Activated CD4-positive, alpha-beta T cell treated with anti-CD3 and anti-CD28 coated beads for 36 hours (primary cell): ENCODE results near the gene BABAM2. TPM values are rescaled to one million over a fixed set of nuclear protein-coding genes. Genes with fewer than 3 reads are reported as not detected.
"Not testable (repeated sequence)": the region's sequence is repeated elsewhere in the genome, so short reads cannot be mapped to it uniquely, and the experiment has no call there.

Experiments
- ATAC-seq: fragments of 200-7000 bp; cut with Tn5 transposase; one replicate; pipeline ENCODE4 v1.10.0; 2021; ENCODE audit warnings: mild to moderate bottlenecking, moderate library complexity
- CTCF ChIA-PET: fragments of 350-600 bp; sonication (Branson Sonifier 250); formaldehyde crosslinking; loops from one replicate; lab custom pipeline; 2021; ENCODE audit warnings: antibody characterized with exemption; lab: Charles Lee
- POLR2A ChIA-PET: fragments of 350-600 bp; sonication (Branson Sonifier 250); formaldehyde crosslinking; loops from one replicate; lab custom pipeline; 2021; ENCODE audit warnings: antibody characterized with exemption, inconsistent platforms; lab: Charles Lee
- DNase-seq: peaks from one replicate; pipeline ENCODE4 v3.0.0-alpha.2; 2020
- H3K27ac Mint-ChIP-seq: one replicate; pipeline ENCODE4 v1.8.0; 2021; ENCODE audit warnings: mixed read lengths
- H3K27me3 Mint-ChIP-seq: one replicate; pipeline ENCODE4 v1.8.0; 2021; ENCODE audit warnings: mixed read lengths
- H3K36me3 Mint-ChIP-seq: one replicate; pipeline ENCODE4 v1.8.0; 2021; ENCODE audit warnings: low read depth, mixed read lengths
- H3K4me1 Mint-ChIP-seq: one replicate; pipeline ENCODE4 v1.8.0; 2021; ENCODE audit warnings: mixed read lengths
- H3K4me3 Mint-ChIP-seq: one replicate; pipeline ENCODE4 v1.8.0; 2021; ENCODE audit warnings: mild to moderate bottlenecking, moderate library complexity, mixed read lengths
- H3K9me3 Mint-ChIP-seq: one replicate; pipeline ENCODE4 v1.8.0; 2021; ENCODE audit warnings: low read depth, mixed read lengths
- intact Hi-C, 2 experiments: fragments of 100-400 bp; cut with DNase I in 1 of 2; cut with micrococcal nuclease in 1 of 2; formaldehyde crosslinking; loops; one replicate each; pipeline versions ENCODE4 v1.14.2 to v1.15.1; 2022 to 2024; cut with DNase I, micrococcal nuclease
- total RNA-seq, 2 experiments: library from RNA; stranded (reverse); gene quantifications; one replicate each; pipeline ENCODE4 v1.2.3, GENCODE V29; 2021

BABAM2 gene
- total RNA-seq, 2 experiments from 2014 or later, result 58.4 to 81.1 TPM

GRCh38 chr2:28093768-28094167, 203.2 kb downstream of the BABAM2 start:
- H3K9me3 Mint-ChIP-seq, result no peaks in the 10 kb centered on the region
- no peak overlapping the region for H3K4me3 Mint-ChIP-seq
- CTCF ChIA-PET, result interaction anchor here (1.0 to 1.4 kb wide), 2 partner anchors 15 kb away, joined by 3 read pairs; no protein-coding TSS in a partner anchor
- intact Hi-C loops, result no loop called here
- POLR2A ChIA-PET, result no interaction called here
- DNase-seq, result no peak
- H3K36me3 Mint-ChIP-seq, result no peaks in the 10 kb centered on the region
- H3K27ac Mint-ChIP-seq, result no peak overlapping the region
- no peaks in the 10 kb centered on the region for H3K4me1 Mint-ChIP-seq
- ATAC-seq, result no peak
- H3K27me3 Mint-ChIP-seq, result no peaks in the 10 kb centered on the region

DNA sequence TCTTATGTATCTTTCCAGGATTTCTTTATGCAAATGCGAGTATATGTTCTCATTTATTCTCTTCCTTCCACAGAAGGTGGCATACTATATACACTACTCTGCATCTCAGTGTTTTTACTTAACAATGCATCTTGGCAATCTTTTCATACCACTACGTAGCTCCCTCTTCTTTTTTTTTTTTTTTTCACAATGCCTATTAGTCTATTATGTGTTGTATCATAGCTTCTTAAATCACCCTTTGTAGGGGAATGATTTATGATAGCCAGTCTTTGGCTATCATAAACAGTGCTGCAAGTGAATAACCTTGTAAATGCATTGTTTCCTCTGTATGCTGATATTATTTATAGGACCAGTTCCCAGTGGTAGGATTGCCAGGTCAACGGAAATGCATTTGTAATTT, 204.2 kb downstream of the BABAM2 start:
- ChIA-PET POLR2A (interaction anchor here (0.6 kb wide), 1 partner anchor 484 kb away, joined by 3 read pairs; no protein-coding TSS in a partner anchor), CTCF (interaction anchor here (1.0 to 1.4 kb wide), 2 partner anchors 14 to 16 kb away, joined by 3 read pairs; no protein-coding TSS in a partner anchor)
- ATAC-seq (no peak), DNase-seq (no peak)
- Mint-ChIP-seq H3K4me3 (no peak overlapping the region), H3K4me1 (no peaks in the 10 kb centered on the region), H3K36me3 (no peaks in the 10 kb centered on the region), H3K27me3 (no peaks in the 10 kb centered on the region), H3K9me3 (no peaks in the 10 kb centered on the region), H3K27ac (no peak overlapping the region)
- intact Hi-C loops, result no loop called here

GRCh38 chr2:28095622-28096021, 205.1 kb downstream of the BABAM2 start:
- DNase-seq (no peak), ATAC-seq (no peak)
- Mint-ChIP-seq H3K4me1 (no peaks in the 10 kb centered on the region), H3K9me3 (no peaks in the 10 kb centered on the region), H3K4me3 (no peak overlapping the region), H3K27me3 (no peaks in the 10 kb centered on the region), H3K36me3 (peaks cover 3% of the 10 kb centered on the region), H3K27ac (no peak overlapping the region)
- CTCF ChIA-PET, result no interaction called here
- POLR2A ChIA-PET, result no interaction called here
- intact Hi-C loops, result no loop called here

DNA sequence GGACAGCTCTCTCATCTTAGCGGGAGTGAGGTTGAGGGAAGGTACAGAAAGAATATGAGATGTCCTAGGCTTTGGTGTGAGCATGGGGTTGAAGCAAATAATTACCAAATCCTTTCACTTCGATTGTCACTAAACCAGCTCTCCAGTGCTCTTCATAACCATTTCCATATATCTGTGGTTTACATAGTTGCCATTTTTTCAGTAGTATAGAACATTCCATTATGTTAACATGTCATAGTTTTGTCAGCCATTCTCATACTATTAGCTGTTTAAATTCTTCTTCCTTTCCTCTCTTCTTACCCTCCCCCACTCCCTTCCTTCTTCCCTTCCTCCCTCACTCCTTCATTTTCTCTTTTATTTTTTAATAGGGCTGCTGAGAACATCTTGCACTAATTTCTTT, 205.9 kb downstream of the BABAM2 start:
- no peak for ATAC-seq
- ChIA-PET POLR2A (no interaction called here), CTCF (interaction anchor here (0.9 to 1.6 kb wide), 3 partner anchors 10 to 414 kb away, joined by 3 to 6 read pairs (median 4); no protein-coding TSS in a partner anchor)
- DNase-seq, result no peak
- Mint-ChIP-seq H3K4me1 (no peaks in the 10 kb centered on the region), H3K36me3 (peaks cover 4% of the 10 kb centered on the region), H3K27me3 (no peaks in the 10 kb centered on the region), H3K27ac (no peak overlapping the region), H3K4me3 (no peak overlapping the region), H3K9me3 (no peaks in the 10 kb centered on the region)
- intact Hi-C loops, result no loop called here

DNA sequence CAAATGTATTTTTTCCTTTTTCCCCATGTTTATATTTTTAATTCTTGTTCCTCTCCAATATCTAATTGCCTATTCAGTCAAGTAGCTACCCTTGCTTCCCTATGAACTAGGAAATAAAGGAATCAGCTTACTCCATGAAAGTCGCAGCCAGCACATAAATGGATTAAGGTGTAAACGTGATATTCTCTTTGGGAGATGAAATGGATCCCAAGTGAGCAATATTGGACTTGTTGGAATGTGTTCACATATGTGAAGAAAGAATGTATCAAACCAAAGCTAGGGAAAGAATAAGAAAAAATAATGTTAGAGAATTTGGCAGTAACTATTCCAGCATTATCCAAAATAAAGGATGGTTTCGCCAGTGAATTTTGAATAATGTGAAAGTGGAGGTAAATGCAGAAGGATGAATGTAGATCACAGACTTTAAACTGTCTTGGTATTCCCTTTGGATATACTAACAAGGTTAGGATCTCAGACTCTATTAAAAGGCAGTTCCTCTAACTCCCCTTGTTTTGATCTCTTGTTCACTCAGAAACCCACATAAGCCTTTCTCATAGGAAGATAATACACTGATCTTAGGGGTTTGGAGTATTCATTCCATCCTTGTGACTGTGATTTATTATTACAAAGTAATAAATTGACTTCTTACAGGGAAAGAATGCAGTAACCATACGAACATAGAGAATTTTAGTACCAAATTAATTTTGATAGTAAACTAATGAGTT, 208.1 kb downstream of the BABAM2 start:
- intact Hi-C loops, result no loop called here
- POLR2A ChIA-PET, result interaction anchor here (0.5 kb wide), 1 partner anchor 226 kb away, joined by 3 read pairs; no protein-coding TSS in a partner anchor

GRCh38 chr2:28101123-28101522, 210.6 kb downstream of the BABAM2 start:
- Mint-ChIP-seq H3K9me3 (no peaks in the 10 kb centered on the region), H3K4me3 (no peak overlapping the region), H3K27me3 (no peaks in the 10 kb centered on the region), H3K27ac (no peak overlapping the region), H3K4me1 (no peaks in the 10 kb centered on the region), H3K36me3 (peaks cover 4% of the 10 kb centered on the region)
- ATAC-seq (no peak), DNase-seq (no peak)
- intact Hi-C loops, result no loop called here
- CTCF ChIA-PET, result interaction anchor here (1.4 to 2.1 kb wide), 2 partner anchors 14 to 15 kb away, joined by 3 to 4 read pairs; no protein-coding TSS in a partner anchor
- POLR2A ChIA-PET, result no interaction called here

More for the DNA sequence above, 208.1 kb downstream of the BABAM2 start:
- no peak overlapping the region for H3K27ac Mint-ChIP-seq
- DNase-seq (no peak), ATAC-seq (no peak)
- H3K36me3 Mint-ChIP-seq, result peaks cover 4% of the 10 kb centered on the region
- no peaks in the 10 kb centered on the region for H3K9me3 Mint-ChIP-seq
- H3K4me1 Mint-ChIP-seq, result no peaks in the 10 kb centered on the region
- H3K27me3 Mint-ChIP-seq, result no peaks in the 10 kb centered on the region
- no peak overlapping the region for H3K4me3 Mint-ChIP-seq
- CTCF ChIA-PET, result no interaction called here

DNA sequence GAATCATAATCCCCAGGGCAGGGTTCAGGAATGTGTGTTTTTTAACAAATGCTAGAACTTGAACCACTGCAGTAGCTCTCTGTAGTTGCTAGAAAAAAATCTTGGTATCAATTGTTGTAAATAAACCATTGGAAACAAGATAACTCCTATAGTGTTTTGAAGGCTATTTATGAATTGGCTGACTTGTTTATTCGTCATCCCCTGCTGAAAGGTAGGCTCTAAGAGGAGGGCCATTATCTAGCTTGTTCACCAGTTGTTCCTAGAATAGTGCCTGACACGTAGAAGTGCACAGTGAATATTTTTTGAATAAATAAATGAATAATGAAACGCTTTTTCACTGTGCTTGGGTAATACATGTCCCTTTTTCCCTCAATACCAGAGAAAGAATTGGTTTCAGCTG, 211.4 kb downstream of the BABAM2 start:
- CTCF ChIA-PET, result interaction anchor here (0.7 to 2.1 kb wide), 3 partner anchors 9 to 15 kb away, joined by 3 to 4 read pairs (median 3); no protein-coding TSS in a partner anchor
- no peak for ATAC-seq

DNA sequence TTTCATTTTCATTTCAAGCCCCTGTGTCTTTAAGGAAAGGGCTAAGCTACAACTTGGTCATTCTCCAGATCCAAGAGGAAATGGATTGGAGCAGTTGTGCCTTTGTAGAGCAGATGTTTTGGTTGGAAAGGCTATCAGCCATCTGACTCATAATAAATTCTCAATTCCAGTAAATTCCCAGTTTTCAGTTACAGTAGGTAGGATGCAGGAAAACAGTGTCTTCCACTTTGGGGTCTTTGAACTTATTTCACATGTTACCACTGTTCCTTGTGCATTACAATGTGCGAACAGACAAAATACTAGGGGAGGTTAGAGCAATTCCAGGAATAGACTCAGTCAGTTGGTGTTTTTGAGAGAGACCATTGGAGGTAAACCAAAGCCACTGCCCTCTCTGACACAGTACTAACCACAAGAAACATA, 211.9 kb downstream of the BABAM2 start:
- CTCF ChIA-PET, result interaction anchor here (0.7 to 2.1 kb wide), 2 partner anchors 10 to 14 kb away, joined by 3 to 4 read pairs; no protein-coding TSS in a partner anchor
- POLR2A ChIA-PET, result no interaction called here
- H3K27me3 Mint-ChIP-seq, result no peaks in the 10 kb centered on the region
- no peaks in the 10 kb centered on the region for H3K9me3 Mint-ChIP-seq
- intact Hi-C loops, result no loop called here
- H3K36me3 Mint-ChIP-seq, result peaks cover 4% of the 10 kb centered on the region
- H3K4me3 Mint-ChIP-seq, result no peak overlapping the region
- no peaks in the 10 kb centered on the region for H3K4me1 Mint-ChIP-seq
- H3K27ac Mint-ChIP-seq, result no peak overlapping the region
- DNase-seq (no peak), ATAC-seq (no peak)

More for the DNA sequence above, 211.4 kb downstream of the BABAM2 start:
- Mint-ChIP-seq H3K27ac (no peak overlapping the region), H3K27me3 (no peaks in the 10 kb centered on the region), H3K4me1 (no peaks in the 10 kb centered on the region), H3K36me3 (peaks cover 4% of the 10 kb centered on the region), H3K4me3 (no peak overlapping the region), H3K9me3 (no peaks in the 10 kb centered on the region)
- no peak for DNase-seq
- intact Hi-C loops, result no loop called here
- POLR2A ChIA-PET, result no interaction called here

- Mint-ChIP-seq H3K9me3 (no peaks in the 10 kb centered on the region), H3K27me3 (no peaks in the 10 kb centered on the region), H3K36me3 (peaks cover 4% of the 10 kb centered on the region), H3K27ac (no peak overlapping the region), H3K4me1 (no peaks in the 10 kb centered on the region), H3K4me3 (no peak overlapping the region)
- ATAC-seq (no peak), DNase-seq (no peak)
- CTCF ChIA-PET, result no interaction called here
- intact Hi-C loops, result no loop called here
- POLR2A ChIA-PET, result interaction anchor here (0.7 kb wide), 1 partner anchor 1110 kb away, joined by 9 read pairs; no protein-coding TSS in a partner anchor
Measured at GRCh38 chr2:28103611-28104010, 213.1 kb downstream of the BABAM2 start.

GRCh38 chr2:28108143-28108542, 217.6 kb downstream of the BABAM2 start:
- CTCF ChIA-PET, result interaction anchor here (1.1 kb wide), 1 partner anchor 14 kb away, joined by 3 read pairs; no protein-coding TSS in a partner anchor
- Mint-ChIP-seq H3K9me3 (no peaks in the 10 kb centered on the region), H3K4me1 (peaks cover 2% of the 10 kb centered on the region), H3K27ac (no peak overlapping the region), H3K36me3 (peaks cover 1% of the 10 kb centered on the region), H3K4me3 (no peak overlapping the region), H3K27me3 (no peaks in the 10 kb centered on the region)
- ATAC-seq (no peak), DNase-seq (no peak)
- POLR2A ChIA-PET, result no interaction called here
- intact Hi-C loops, result no loop called here

- CTCF ChIA-PET, result interaction anchor here (1.6 kb wide), 1 partner anchor 17 kb away, joined by 4 read pairs; no protein-coding TSS in a partner anchor
- not testable (repeated sequence) for ATAC-seq, H3K36me3 Mint-ChIP-seq
Measured at GRCh38 chr2:28113771-28114170, 223.2 kb downstream of the BABAM2 start.

More at GRCh38 chr2:28113771-28114170, 223.2 kb downstream of the BABAM2 start:
- H3K27me3 Mint-ChIP-seq, intact Hi-C loops, H3K4me1 Mint-ChIP-seq, DNase-seq, POLR2A ChIA-PET, H3K9me3 Mint-ChIP-seq, H3K4me3 Mint-ChIP-seq, H3K27ac Mint-ChIP-seq: not testable (repeated sequence)
